Epithelial cell of esophagus (primary cell): ENCODE results near the gene MACF1.

Experiments used
- DNase-seq: peaks from one replicate; pipeline ENCODE4 v3.0.0; 2010; ENCODE audit warnings: low read depth
- H3K4me3 ChIP-seq: 2 replicates; pipeline ENCODE4 v1.5.1; 2011; ENCODE audit warnings: mild to moderate bottlenecking, low read length, control low read depth
- TF ChIP-seq, protein P1 (sequence below): IDR thresholded peaks from 2 replicates; pipeline ENCODE4 v1.5.1; 2011; ENCODE audit warnings: low read depth, mild to moderate bottlenecking, low read length, control low read depth, inconsistent platforms; ENCODE audit not compliant: insufficient read depth; ENCODE audit errors: missing control alignments

The MACF1 gene

DNA sequence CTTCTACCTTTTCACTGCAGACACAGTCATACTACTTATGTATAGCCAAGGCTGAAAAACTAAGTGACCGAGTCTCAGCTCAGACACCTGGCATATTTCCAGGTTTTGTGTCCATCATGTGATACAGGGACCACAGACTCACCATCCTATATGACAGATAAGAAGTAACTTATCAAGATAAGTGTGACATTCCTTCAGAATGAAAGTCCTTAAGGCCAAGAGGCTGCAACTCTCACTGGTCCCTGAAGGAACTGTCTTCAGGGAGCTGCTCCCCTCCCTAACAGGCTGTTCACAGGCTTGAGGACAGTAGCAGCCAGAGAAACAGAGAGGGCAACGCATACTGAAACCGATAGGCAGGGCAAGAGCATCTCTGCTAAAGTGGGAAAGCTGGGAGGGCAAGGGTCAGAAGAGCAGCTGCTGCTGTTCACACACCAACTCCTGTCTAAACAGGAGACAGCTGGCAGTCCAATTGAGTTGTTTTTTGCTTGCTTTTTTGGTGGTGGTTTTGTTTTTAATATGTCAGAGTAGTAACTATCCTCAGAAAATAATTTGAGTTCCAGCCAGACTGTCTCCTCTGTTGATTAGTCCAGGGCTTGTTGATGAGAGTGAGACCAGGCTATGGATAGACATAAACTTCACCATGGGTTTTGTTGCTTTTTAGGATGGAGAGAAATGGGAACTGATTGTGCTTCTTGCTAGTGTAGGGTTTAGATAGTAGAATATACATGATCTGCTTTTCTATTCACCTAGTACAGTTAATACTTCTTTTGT lies 67.7 kb downstream of the MACF1 start:
- TF ChIP-seq, protein P1, sequence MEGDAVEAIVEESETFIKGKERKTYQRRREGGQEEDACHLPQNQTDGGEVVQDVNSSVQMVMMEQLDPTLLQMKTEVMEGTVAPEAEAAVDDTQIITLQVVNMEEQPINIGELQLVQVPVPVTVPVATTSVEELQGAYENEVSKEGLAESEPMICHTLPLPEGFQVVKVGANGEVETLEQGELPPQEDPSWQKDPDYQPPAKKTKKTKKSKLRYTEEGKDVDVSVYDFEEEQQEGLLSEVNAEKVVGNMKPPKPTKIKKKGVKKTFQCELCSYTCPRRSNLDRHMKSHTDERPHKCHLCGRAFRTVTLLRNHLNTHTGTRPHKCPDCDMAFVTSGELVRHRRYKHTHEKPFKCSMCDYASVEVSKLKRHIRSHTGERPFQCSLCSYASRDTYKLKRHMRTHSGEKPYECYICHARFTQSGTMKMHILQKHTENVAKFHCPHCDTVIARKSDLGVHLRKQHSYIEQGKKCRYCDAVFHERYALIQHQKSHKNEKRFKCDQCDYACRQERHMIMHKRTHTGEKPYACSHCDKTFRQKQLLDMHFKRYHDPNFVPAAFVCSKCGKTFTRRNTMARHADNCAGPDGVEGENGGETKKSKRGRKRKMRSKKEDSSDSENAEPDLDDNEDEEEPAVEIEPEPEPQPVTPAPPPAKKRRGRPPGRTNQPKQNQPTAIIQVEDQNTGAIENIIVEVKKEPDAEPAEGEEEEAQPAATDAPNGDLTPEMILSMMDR: no peak
- DNase-seq: no peak
- no peak overlapping the region for H3K4me3 ChIP-seq

DNA sequence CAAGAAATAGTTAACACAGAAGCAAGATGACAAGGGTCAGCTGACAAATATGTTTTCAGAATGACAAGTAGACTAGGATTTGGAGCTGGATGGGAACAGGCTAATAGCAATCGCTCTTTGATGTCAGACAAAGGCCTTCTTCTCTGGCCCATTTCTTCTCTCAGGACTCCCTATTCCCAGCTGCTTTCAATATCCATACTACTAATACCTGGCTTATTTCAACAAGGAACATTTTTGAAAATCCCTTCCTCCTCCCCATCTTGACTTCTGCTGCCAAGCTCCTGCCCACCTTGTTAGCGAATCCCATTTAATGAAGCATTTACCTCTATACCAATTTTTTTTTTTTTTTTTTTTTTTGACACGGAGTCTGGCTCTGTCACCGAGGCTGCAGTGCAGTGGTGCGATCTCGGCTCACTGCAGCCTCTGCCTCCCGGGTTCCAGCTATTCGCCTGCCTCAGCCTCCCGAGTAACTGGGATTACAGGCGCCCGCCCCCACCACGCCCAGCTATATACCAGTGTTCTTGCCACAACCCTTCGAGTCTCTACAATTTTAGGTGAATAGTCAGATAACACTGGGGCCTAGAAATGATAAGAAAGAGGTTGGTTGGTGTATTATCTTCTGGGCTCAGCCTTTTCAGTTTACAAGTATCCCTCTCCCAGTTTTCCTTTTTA lies 68.4 kb downstream of the MACF1 start:
- DNase-seq: no peak

DNA sequence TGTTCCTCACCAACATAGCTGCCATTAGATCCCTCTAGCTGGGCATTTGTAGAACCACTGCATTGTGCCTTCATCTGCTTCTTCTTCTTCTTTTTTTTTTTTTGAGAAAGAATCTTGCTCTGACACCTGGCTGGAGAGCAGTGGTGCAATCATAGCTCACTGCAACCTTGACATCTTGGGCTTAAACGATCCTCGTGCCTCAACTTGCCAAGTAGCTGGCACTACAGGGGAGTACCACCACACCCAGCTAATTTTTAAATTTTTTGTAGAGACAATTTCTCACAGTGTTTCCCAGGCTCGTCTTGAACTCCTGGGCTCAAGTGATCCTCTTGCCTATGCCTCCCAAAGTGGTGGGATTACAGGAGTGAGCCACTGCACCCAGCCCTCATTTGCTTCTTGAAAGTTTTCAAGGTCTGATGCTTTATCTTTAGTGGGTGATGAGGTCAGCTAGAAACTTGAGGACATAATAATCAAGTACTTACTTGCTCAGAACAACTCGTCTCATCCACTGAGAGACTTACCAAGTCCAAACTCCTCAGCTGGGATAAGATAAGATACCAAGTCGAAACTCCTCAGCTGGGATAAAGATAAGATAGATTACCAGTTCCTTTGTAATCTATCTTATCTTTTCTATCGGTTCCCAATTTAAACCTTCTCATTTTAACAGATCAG lies 71.5 kb downstream of the MACF1 start:
- DNase-seq: peak; percentile 89
- TF ChIP-seq, protein P1: no peak
- H3K4me3 ChIP-seq: no peak overlapping the region

More for the DNA sequence above, 68.4 kb downstream of the MACF1 start:
- no peak overlapping the region for H3K4me3 ChIP-seq
- TF ChIP-seq, protein P1: no peak

DNA sequence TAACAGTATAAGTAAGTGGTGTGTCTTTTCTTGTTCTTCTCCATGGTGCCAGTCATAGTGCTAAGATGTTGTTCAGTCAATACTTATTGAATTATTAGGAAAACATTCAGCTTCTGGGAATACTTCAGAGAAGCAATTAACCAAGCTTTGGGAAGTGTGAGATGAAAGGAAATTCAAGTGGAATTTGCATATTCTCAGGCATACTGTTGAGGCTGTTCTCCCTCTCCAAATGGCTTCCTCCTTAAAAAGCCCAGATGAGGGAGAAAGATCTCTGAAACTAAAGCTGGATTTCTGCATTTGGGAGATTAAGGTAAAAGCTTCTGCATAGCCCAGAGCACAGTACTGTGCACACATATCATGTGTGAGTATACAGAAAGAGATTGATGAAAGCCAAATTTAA lies 73.4 kb downstream of the MACF1 start:
- no peak for DNase-seq
- TF ChIP-seq, protein P1: no peak
- H3K4me3 ChIP-seq: no peak overlapping the region

DNA sequence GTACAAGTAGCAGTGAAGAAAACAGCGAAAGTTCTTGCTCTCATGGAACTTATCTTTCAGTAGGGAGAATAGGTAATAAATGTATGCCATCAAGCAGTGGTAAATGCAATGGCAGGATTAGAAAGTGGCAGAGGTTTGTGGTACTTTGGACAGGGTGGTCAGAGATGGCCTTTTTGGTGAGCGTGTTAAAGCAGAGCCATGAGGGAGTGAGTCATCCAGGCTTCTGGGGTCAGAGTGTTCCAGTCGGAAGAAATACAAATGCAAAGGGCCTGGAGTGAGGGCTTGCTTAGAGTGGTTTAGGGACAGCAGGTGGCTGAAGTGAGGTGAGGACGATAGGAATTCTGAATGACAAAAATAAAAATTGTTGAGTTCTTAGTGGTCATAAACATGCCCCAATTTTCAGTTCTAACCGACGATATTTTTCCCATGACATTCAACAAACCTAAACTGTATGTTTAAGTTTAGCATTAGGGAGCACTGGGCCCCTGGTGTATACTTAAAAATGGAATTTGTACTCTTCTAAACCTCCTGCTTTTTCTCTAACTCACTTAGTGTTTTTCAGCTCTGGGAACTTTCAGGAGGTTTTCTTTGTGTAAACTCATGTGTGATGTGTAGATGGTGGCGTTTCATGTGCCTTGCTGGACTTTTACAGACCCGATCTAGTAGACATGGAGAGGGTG lies 78.2 kb downstream of the MACF1 start:
- no peak overlapping the region for H3K4me3 ChIP-seq
- no peak for DNase-seq
- TF ChIP-seq, protein P1: no peak

DNA sequence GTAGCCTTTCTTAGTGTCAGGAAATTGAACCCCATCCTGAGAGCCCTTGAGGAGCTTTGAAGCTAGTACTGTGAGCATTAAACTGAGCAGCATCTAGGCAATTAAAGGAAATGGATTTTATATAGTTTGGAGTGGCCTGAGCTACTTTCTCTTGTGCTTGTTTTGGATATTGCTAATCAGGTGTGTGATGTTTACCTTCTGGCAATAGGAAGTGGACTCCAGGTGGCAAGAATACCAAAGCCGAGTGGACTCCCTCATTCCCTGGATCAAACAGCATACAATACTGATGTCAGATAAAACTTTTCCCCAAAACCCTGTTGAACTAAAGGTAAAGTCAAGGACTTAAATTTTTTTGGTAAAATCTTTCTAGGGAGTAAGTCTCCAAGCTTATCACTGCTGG lies 79.4 kb downstream of the MACF1 start:
- no peak overlapping the region for H3K4me3 ChIP-seq
- TF ChIP-seq, protein P1: no peak
- no peak for DNase-seq
